Nucleus accumbens (tissue), 56 donors: Measurements from ENCODE around the gene KDM4D.
"Not testable (repeated sequence)": the region's sequence is repeated elsewhere in the genome, so short reads cannot be mapped to it uniquely, and the experiment has no call there.

Source experiments
- DNase-seq, 56 donors: peaks; one replicate each; lab custom pipeline; 2025; lab: John Stamatoyannopoulos, UW

Gene KDM4D

GRCh38 chr11:95024958-95025357 is 51.4 kb downstream of the KDM4D start, which contains the start of gene KDM4E:
Gene KDM4E, plus strand, starts transcription at chr11:95025258. Its CDS starts 300 bp downstream, at chr11:95025558.
- DNase-seq = no peak

GRCh38 chr11:95025594-95025993 is 52.1 kb downstream of the KDM4D start:
- not testable (repeated sequence) for DNase-seq

- DNase-seq = no peak
Measured at GRCh38 chr11:95028357-95028756, 54.8 kb downstream of the KDM4D start.

GRCh38 chr11:95033051-95033450 is 59.5 kb downstream of the KDM4D start:
- no peak for DNase-seq

GRCh38 chr11:95035316-95035715 is 61.8 kb downstream of the KDM4D start:
- DNase-seq = no peak

- not testable (repeated sequence) for DNase-seq
Measured at GRCh38 chr11:95037356-95038035, 64.0 kb downstream of the KDM4D start.

- no peak for DNase-seq
Measured at GRCh38 chr11:95042239-95042638, 68.7 kb downstream of the KDM4D start.

- no peak for DNase-seq
Measured at GRCh38 chr11:95042906-95043305, 69.4 kb downstream of the KDM4D start.

GRCh38 chr11:95044010-95044409 is 70.5 kb downstream of the KDM4D start:
- no peak for DNase-seq

- DNase-seq = no peak
Measured at GRCh38 chr11:95045812-95046211, 72.3 kb downstream of the KDM4D start.
